ENCODE measurements around the gene SORBS2. TPM values are rescaled to one million over a fixed set of nuclear protein-coding genes. Genes with fewer than 3 reads are reported as not detected.

Gene SORBS2
- total RNA-seq, 4 donors from 2014 or later, result 821 to 1,626 (median 1,353) TPM

GRCh38 chr4:185839194-185839712, 27.3 kb upstream of the SORBS2 start:
- TF ChIP-seq POLR2A (IDR thresholded peaks at IDR 0.05; ENCODE audit: low read depth) (no peak), CTCF (IDR thresholded peaks at IDR 0.05) (no peak), POLR2AphosphoS5 (IDR thresholded peaks at IDR 0.05) (peak; percentile 32 to 74), EP300 (IDR thresholded peaks at IDR 0.05) (no peak)
- Histone ChIP-seq H3K36me3 (no peaks in the 10 kb centered on the region), H3K4me1 (peaks cover 35 to 47% (median 41%) of the 10 kb centered on the region in 4 donors), H3K27me3 (no peaks in the 10 kb centered on the region), H3K9me3 (no peaks in the 10 kb centered on the region), H3K27ac (replicated peaks in 1 of 4) (peak overlapping the region; percentile 75 to 80 (median 78)), H3K4me3 (no peak overlapping the region)
- intact Hi-C loops (cut with DNase I), result no loop called here
- 18% methylated on average over 8 of the region's 9 CpGs for WGBS
- no peak for DNase-seq (ENCODE audit: extremely low spot score)

GRCh38 chr4:185838514-185839193, 26.7 kb upstream of the SORBS2 start:
- peaks cover 35 to 47% (median 41%) of the 10 kb centered on the region in 4 donors for H3K4me1 ChIP-seq
- WGBS, result 83% methylated on average over 11 of the region's 11 CpGs
- H3K27me3 ChIP-seq, result no peaks in the 10 kb centered on the region
- H3K4me3 ChIP-seq, result no peak overlapping the region
- peak overlapping the region; percentile 75 to 80 (median 78) for H3K27ac ChIP-seq (replicated peaks in 1 of 4)
- no peak for DNase-seq (ENCODE audit: extremely low spot score)
- no peak for TF ChIP-seq POLR2AphosphoS5 (IDR thresholded peaks at IDR 0.05)
- no peak for TF ChIP-seq CTCF (IDR thresholded peaks at IDR 0.05)
- no peak for TF ChIP-seq EP300 (IDR thresholded peaks at IDR 0.05)
- TF ChIP-seq POLR2A (IDR thresholded peaks at IDR 0.05; ENCODE audit: low read depth), result no peak
- H3K36me3 ChIP-seq, result no peaks in the 10 kb centered on the region
- H3K9me3 ChIP-seq, result no peaks in the 10 kb centered on the region
- intact Hi-C loops (cut with DNase I), result no loop called here

- TF ChIP-seq CTCF (IDR thresholded peaks at IDR 0.05) (no peak), POLR2A (IDR thresholded peaks at IDR 0.05; ENCODE audit: low read depth) (no peak), EP300 (IDR thresholded peaks at IDR 0.05) (no peak), POLR2AphosphoS5 (IDR thresholded peaks at IDR 0.05) (no peak)
- Histone ChIP-seq H3K4me1 (peaks cover 35 to 47% (median 41%) of the 10 kb centered on the region in 4 donors), H3K27me3 (no peaks in the 10 kb centered on the region), H3K4me3 (no peak overlapping the region), H3K36me3 (no peaks in the 10 kb centered on the region), H3K9me3 (no peaks in the 10 kb centered on the region), H3K27ac (replicated peaks in 1 of 4) (peak overlapping the region; percentile 75 to 80 (median 78))
- intact Hi-C loops (cut with DNase I), result no loop called here
- DNase-seq (ENCODE audit: extremely low spot score), result no peak
- WGBS, result 93% methylated on average over 8 of the region's 8 CpGs
Observed at GRCh38 chr4:185838104-185838452, 26.1 kb upstream of the SORBS2 start.

- H3K9me3 ChIP-seq, result no peaks in the 10 kb centered on the region
- WGBS, result 52% methylated on average over 4 of the region's 4 CpGs
- no peaks in the 10 kb centered on the region for H3K36me3 ChIP-seq
- no peaks in the 10 kb centered on the region for H3K27me3 ChIP-seq
- no peak for DNase-seq (ENCODE audit: extremely low spot score)
- H3K27ac ChIP-seq (replicated peaks in 1 of 4), result peak overlapping the region; percentile 75 to 80 (median 78)
- intact Hi-C loops (cut with DNase I), result no loop called here
- peaks cover 35 to 47% (median 41%) of the 10 kb centered on the region in 4 donors for H3K4me1 ChIP-seq
- H3K4me3 ChIP-seq, result no peak overlapping the region
- TF ChIP-seq EP300 (IDR thresholded peaks at IDR 0.05), result no peak
- TF ChIP-seq POLR2AphosphoS5 (IDR thresholded peaks at IDR 0.05), result no peak
- no peak for TF ChIP-seq POLR2A (IDR thresholded peaks at IDR 0.05; ENCODE audit: low read depth)
- TF ChIP-seq CTCF (IDR thresholded peaks at IDR 0.05), result no peak
Observed at GRCh38 chr4:185837415-185838103, 25.6 kb upstream of the SORBS2 start.
